GM12892 (cell line): ENCODE measurements around the gene TMCO4.

Experiments
- DNase-seq: peaks from one replicate; pipeline ENCODE4 v3.0.0; 2011; ENCODE audit not compliant: insufficient read length
- FAIRE-seq: peaks from 2 replicates; lab custom pipeline; 2011; peaks lifted over from hg19 to GRCh38; lab: Jason Lieb, UNC
- POLR2A ChIP-seq: IDR thresholded peaks from 2 replicates; pipeline ENCODE4 v1.6.1; 2011; ENCODE audit warnings: low read depth, low read length, control low read depth
- POLR2AphosphoS5 ChIP-seq: IDR thresholded peaks from 2 replicates; pipeline ENCODE4 v1.6.1; 2011; ENCODE audit warnings: low read depth, low read length, control low read depth
- TAF1 ChIP-seq: IDR thresholded peaks from 2 replicates; pipeline ENCODE4 v1.6.1; 2011; ENCODE audit warnings: low read depth, mild to moderate bottlenecking, control low read depth, low read length, borderline replicate concordance

The TMCO4 gene

GRCh38 chr1:19700079-19700777 lies 99.5 kb downstream of the TMCO4 start:
- DNase-seq (no peak), FAIRE-seq (no peak)
- TF ChIP-seq POLR2A (no peak), TAF1 (no peak), POLR2AphosphoS5 (no peak)

GRCh38 chr1:19698181-19698580 lies 101.5 kb downstream of the TMCO4 start:
- peak; percentile 48 for DNase-seq
- no peak for TF ChIP-seq POLR2A
- peak; percentile 58 for FAIRE-seq

- TF ChIP-seq TAF1 (no peak), POLR2A (no peak), POLR2AphosphoS5 (no peak)
These were observed 102.9 kb downstream of the TMCO4 start for GRCh38 chr1:19696820-19697219.

GRCh38 chr1:19695772-19696171 lies 103.9 kb downstream of the TMCO4 start:
- no peak for FAIRE-seq
- DNase-seq, result no peak
- TF ChIP-seq POLR2AphosphoS5, result no peak
- no peak for TF ChIP-seq TAF1
- no peak for TF ChIP-seq POLR2A

More at GRCh38 chr1:19696820-19697219, 102.9 kb downstream of the TMCO4 start:
- DNase-seq (no peak), FAIRE-seq (no peak)

GRCh38 chr1:19694298-19694697 lies 105.4 kb downstream of the TMCO4 start:
- DNase-seq (no peak), FAIRE-seq (no peak)
- TF ChIP-seq TAF1 (no peak), POLR2AphosphoS5 (no peak), POLR2A (no peak)

- no peak for DNase-seq
- TF ChIP-seq POLR2A (no peak), POLR2AphosphoS5 (no peak), TAF1 (no peak)
- no peak for FAIRE-seq
These were observed 109.4 kb downstream of the TMCO4 start for GRCh38 chr1:19690342-19690741.

- FAIRE-seq (no peak), DNase-seq (no peak)
- no peak for TF ChIP-seq POLR2A
These were observed 109.9 kb downstream of the TMCO4 start for GRCh38 chr1:19689856-19690255.

- no peak for DNase-seq
- FAIRE-seq, result no peak
- TF ChIP-seq POLR2A (no peak), POLR2AphosphoS5 (no peak), TAF1 (no peak)
These were observed 110.5 kb downstream of the TMCO4 start for GRCh38 chr1:19689085-19689757.

GRCh38 chr1:19688041-19688842 lies 111.5 kb downstream of the TMCO4 start:
- DNase-seq (no peak), FAIRE-seq (no peak)
- no peak for TF ChIP-seq POLR2A
- TF ChIP-seq TAF1, result no peak
- no peak for TF ChIP-seq POLR2AphosphoS5

GRCh38 chr1:19687414-19687813 lies 112.3 kb downstream of the TMCO4 start:
- no peak for TF ChIP-seq POLR2A
- TF ChIP-seq POLR2AphosphoS5, result no peak
- no peak for TF ChIP-seq TAF1
- no peak for FAIRE-seq
- no peak for DNase-seq

GRCh38 chr1:19685994-19686393 lies 113.7 kb downstream of the TMCO4 start:
- TF ChIP-seq TAF1 (no peak), POLR2AphosphoS5 (no peak), POLR2A (no peak)
- FAIRE-seq, result no peak
- DNase-seq, result no peak
